PC-9 (cell line): ENCODE data around the gene C10orf67.

Experiments
- EZH2 ChIP-seq: fragments of 200-600 bp; sonication (generic); IDR thresholded peaks from 2 replicates; pipeline ENCODE4 v1.8.0; 2017; ENCODE audit warnings: antibody characterized with exemption, low read depth
- TF ChIP-seq, protein P1 (sequence below): fragments of 200-600 bp; sonication (generic); conservative IDR thresholded peaks from 2 replicates; pipeline ENCODE4 v1.6.1; 2017; ENCODE audit warnings: mixed run types, antibody characterized with exemption, mild to moderate bottlenecking, moderate library complexity

DNA sequence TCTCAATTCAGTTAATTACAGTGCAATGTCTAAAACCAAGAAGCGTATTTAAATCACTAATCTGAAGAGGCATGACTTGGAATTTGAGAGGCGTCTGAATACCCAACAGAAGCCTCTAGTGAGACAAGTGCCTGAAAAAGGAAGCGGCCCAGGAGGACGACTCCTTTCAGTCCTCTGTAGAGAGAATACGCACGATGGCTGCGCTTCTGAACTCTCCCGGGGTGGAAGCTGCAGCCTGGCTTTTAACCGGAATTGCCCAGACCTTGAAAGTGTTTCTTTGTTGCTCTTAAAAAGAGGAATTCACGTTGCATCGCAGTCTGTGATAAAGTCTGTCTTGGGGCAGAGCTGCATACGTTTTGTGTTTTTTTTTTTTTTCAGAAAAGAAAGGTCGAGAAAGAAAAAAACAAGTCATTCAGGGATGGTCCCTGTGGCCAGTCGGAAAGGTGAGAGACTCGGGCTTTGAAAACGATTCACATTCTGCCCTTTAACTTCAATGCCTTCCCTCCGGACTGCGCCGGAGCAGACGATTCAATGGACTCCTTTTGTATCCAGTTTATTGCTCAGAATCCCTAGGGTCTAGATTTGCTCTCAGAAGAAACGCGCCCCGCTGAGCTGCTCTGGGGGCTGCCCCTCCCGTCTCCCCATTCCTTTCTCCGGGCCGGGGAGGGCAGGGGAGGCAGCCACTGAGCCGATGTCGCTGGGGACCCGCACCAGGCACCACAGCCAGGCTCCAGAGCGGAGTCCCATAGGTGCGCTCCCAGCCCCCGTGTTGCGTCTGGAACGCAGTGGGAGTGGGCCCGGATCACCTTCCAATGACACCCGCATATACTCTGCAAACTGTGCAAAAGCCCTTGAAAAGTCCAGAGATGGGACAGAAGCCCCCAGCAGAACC lies 153.5 kb downstream of the C10orf67 start:
- TF ChIP-seq, protein P1, sequence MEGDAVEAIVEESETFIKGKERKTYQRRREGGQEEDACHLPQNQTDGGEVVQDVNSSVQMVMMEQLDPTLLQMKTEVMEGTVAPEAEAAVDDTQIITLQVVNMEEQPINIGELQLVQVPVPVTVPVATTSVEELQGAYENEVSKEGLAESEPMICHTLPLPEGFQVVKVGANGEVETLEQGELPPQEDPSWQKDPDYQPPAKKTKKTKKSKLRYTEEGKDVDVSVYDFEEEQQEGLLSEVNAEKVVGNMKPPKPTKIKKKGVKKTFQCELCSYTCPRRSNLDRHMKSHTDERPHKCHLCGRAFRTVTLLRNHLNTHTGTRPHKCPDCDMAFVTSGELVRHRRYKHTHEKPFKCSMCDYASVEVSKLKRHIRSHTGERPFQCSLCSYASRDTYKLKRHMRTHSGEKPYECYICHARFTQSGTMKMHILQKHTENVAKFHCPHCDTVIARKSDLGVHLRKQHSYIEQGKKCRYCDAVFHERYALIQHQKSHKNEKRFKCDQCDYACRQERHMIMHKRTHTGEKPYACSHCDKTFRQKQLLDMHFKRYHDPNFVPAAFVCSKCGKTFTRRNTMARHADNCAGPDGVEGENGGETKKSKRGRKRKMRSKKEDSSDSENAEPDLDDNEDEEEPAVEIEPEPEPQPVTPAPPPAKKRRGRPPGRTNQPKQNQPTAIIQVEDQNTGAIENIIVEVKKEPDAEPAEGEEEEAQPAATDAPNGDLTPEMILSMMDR: no peak
- TF ChIP-seq EZH2: no peak
